Stimulated activated CD8-positive, alpha-beta memory T cell treated with anti-CD3 and anti-CD28 coated beads, Interleukin-4, amount 100 ng/mL, for 24 hours (primary cell): ENCODE measurements around the gene MCAM.
A peak's percentile ranks its signal among the peaks of the same experiment; 100 is the strongest.

Source experiments
- DNase-seq: peaks from one replicate; pipeline ENCODE4 v3.0.0-alpha.2; 2020; ENCODE audit warnings: low read depth

Gene MCAM

DNA sequence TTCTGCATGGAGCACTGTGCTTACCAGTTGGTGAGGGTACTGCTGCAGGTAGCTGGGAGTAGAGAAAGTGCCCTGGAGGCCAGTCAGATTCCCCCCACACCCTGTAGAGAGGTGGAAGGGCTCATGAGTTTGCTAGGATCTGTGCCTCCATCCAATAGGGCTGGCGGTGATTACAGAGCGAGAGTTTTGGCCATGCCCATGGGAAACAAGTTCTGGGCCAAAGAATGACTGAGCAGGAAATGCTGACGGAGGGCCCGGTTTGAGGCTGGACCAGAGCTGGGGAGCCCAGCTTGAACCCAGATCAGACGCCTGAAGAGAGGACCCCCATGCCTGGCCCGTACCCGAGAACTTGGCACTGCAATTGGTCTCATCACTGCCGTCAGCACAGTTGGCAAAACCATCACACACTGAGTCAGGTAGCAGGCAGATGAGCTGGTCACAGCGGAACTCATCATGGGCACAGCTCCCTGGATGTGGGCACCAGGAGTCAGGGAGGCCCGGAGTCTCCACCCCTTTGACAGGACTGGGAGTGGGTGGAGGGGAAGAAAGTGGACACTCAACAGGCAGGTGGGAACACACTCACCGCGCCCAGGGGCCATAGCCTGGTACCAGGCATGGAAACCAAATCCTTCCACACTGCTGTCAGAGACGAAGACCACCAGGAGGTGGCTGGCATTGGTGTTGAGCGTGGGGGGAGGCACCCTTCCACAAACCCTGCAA is 27.5 kb upstream of the MCAM start:
- DNase-seq: no peak

DNA sequence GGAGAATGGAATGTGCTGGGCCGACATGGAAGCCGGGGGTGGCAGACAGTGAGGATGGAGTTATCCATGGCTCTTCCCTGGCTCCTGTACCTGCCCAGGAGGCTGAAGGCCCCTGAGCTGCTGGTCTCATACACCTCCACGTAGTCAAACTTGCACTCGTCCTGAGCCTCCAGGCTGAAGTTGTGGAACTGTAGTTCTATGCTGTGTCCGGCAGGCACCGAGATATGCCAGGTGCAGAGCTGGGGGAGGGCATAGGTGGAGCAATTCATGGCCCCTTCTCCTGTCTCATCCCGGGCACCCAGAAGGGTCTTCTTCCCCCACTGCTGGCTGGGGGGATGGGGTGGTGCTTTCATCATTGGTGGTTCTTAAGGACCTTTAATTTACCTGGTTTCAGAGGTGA is 26.8 kb upstream of the MCAM start:
- DNase-seq: no peak

DNA sequence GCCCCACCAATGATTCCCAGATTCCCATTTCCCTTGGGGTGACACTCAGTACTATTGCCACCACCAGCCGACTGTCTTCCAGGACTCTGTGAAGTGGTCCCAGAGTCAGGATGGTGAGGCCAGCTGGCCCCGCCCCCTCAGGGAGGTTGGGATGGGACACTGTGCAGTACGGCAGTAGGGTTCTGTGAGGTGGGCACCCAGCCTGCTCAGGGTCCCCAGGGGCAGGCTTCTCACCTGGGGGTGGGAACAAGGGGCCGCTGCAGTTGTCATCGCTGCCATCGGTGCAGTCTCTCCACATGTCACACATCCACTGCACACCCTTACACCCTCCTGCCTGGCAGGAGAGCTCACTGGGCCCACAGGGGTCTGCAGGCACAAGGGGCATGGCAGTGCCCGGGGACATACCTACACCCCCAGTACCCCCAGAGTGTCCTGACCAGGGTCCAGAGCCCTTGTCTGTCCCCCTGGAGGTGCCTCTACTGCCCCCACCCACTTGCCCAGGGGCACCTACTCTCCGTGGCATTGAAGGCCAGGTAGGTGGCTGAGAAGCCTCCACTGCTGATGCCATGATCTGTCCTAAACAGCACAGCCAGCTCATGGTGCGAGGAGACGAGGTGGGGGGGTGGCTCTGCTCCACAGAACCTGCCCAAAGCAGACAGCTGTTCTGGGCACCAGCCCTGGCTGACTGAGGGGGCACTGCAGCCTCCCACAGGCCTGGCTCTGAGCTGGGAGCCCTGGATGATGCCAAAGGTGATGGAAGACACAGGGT is 25.6 kb upstream of the MCAM start:
- no peak for DNase-seq

DNA sequence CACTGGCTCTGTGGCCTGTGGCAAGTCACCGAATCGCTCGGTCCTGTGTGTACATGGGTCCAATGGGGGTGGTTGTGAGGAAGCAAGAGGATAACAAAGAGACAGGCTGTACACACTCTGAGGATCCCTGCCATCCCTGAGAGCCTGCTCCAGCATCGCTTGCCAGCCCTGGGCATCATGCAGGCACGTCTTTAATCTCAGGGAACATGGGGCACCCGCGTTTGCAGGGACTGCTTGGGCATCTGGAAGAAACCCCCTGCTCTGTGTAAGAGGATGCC is 25.0 kb upstream of the MCAM start:
- no peak for DNase-seq

DNA sequence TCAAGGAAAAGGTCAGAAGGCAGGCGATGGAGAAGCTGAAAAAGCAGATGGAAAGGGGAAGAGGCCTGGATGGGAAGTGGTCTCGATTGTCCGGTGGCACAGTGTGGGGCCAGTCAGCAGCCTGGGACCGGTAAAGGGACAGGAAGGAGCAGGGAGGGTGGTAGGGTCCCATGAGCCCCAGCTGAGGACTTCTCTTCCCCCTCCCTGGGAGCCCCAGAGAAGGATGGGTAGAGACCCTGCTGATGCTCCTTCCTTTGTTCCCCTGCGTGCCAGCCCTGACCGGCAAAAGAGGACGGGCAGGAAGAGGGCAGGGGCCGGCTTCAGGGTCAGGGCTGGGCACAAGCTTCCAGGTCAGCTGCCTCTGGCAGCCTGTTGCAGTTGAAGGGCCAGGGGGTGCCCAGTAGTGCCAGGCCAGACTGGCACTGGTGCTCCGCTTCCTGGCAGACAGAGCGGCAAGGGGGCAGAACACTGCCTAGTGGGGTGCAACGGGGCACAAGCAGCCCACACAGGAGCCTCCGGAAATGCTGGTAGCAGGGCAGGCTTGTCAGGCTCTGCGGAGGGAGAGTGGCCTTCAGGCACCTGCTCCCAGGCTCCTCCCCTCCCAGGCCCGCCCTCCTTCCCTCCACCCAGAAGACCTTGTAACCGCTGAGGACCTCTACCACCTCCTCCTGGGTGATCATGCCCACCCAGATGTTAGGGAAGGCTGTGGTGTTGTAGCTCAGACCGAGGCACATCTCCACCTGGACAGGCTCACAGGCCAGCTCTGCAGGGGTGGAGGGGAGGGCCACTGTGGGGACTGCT is 24.5 kb upstream of the MCAM start:
- DNase-seq: no peak

DNA sequence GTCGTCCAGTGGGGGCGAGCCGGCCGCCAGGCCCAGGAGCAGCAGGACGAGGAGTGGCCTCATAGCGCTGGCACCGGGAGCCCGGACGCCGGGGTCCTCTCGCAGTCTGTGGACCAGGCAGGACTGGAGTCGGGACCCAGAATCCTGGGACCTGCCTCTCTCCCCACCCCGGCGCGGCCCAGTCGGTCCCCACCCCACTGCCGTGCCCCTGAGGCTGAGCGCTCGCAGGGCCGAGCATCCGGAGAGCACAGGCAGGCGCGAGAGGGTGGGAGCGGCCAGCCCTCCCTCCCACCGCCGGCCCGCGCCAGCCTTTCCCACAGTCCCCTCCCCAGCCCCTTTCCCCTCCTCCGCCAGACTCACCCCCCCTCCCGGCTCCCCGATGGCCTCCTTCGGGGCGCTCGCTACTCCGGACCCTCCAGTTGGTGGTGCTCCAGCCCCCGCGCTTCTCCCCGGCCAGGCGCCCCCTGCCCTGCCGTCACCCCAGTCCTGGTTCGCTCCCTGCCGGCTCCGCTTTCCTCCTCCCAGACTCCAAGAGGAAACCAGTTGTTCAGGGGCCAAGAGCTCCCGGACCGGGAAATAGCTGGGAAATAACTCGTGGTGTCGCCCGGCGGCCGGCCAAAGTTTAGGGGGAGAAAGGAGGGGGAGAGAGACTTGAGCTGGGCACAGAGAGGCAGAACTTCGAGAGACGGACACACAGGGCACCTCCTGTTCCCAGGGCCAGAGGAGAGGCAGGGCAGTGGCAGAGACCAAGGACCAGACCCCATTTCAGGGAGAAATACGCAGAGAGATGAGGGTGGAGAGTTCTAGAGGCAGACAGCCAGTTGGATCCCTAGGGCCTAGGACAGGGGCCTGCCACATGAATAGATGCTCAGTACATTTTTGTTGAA is 23.6 kb upstream of the MCAM start, which contains the start of gene C1QTNF5:
C1QTNF5 (minus strand) TSS at position 549 of the 887 bp plus-strand sequence; CDS start at position 63, 486 bp downstream.
- DNase-seq: no peak

DNA sequence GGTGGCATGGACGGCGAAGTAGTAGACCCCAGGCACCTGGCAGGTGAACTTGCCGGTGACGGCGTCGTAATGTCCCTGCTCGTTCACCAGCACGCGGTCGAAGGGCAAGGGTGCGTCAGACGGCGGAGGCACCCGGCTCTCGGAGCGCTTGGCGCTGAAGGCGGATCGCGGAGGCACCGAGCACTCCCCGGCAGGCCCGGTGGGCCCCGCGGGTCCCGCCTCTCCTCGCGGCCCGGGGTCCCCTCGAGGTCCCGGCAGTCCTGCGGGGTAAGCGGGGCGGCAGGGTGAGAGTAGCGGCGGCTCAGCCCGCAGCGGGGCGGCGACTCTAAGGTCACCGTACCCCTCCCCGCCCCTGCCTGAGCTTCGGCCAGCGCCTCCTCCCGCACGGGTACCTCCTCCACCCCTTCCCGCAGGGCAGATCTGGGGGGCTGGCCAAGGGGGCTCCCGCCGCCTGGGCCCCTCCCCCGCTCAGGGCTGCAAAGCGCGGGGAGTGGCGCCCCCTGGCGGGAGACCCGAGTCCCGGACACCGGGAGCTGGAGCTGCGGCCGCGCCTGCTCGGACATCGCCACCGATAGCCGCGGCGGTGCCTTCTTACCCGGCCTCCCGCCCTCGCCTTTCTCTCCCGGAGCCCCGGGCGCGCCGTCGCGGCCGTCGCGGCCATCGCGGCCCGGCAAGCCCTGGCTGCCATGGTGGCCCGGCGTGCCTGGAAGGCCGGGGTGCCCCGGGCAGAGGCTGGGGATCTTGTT is 22.8 kb upstream of the MCAM start:
- no peak for DNase-seq

DNA sequence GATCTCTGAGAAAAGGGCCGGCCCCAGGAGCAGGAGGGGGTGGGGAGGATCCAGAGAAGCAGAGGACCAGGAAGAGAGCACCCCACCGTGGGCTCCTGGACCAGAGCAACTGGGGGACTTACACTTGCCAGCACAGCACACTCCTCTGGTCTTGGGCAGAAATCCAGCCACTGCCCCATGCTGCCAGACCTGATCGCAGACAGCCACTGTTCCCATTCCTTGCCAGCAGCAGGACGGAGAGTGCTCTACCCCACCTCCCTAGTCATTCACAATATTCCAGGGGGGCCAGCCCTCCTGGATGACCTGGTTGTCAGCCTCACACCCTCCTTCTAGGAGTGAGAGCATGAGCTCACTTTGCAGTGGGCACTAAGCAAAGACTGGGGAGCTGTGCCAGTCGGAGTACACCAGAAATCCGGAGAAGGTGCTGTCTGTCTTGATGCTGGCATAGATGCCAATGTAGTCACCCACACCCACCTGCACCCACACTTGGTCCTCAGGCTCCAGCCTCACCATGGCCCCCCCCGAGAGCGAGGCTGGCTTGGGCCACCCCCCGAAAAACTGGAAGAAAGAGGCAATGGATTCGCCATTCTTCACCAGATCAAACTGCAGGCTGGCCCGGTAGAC is 22.1 kb upstream of the MCAM start:
- DNase-seq: no peak

DNA sequence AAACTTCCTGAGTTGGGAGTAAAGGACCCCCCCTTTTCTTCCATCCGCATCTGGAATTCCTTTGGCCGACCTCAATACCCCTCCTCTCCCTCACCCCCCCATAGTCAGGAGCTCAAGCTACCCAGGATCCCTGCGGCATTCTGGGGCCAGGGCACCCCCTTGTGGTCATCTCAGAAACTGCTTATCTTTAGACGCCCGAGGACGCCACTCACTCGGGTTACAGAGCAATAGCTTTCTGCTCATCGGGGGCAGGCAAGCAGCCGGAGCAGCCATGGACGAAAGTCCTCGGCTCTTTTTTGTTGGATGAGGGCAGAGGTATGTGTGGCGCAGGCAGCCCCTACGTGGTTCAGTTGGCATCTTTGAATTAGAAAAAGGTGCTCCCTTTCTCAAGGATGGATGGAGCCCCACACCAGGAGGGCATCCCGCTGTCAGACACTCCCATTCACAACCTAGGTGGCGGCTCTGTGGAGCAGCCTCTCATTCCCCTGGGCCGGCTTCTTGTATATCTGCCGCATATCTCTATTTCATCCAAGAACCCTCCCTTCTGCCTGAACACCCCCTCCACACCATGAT is 21.5 kb upstream of the MCAM start:
- DNase-seq: peak; percentile 47

DNA sequence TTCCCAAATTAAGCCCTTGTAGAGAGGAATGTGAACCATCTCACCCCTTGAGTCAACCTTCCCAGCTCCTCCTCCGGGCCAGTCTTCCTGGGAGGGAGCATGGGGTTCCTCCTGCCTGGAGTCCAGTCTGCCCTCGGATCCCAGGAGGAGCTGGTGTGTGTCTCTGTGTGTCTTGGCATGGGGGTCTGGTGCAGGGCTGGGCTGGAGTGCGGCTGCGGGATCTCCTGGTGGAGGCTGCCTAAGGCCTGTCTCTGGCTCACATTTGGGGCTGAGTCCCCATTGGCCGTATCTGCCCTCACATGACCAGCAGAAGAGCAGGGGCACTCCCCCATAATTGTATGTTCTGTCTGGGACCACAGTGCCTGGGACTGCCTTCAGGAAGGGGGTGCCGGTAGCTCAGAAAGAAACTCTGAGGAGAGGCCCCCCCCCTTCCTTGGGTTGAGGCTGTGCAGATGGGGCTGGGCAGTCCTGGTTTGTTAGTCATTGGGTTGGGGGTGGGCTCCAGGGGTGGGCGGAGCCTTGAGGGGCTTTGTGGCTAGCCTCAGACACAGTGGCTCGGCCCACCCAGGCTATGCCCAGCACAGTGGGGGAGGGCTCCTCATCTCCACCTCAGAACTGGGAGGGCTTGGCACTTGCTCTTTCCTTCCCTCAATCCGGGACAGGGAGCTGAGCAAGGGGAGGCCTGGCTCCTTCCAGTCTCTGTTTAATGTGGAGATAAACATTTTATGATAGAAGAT is 20.8 kb upstream of the MCAM start:
- DNase-seq: no peak

DNA sequence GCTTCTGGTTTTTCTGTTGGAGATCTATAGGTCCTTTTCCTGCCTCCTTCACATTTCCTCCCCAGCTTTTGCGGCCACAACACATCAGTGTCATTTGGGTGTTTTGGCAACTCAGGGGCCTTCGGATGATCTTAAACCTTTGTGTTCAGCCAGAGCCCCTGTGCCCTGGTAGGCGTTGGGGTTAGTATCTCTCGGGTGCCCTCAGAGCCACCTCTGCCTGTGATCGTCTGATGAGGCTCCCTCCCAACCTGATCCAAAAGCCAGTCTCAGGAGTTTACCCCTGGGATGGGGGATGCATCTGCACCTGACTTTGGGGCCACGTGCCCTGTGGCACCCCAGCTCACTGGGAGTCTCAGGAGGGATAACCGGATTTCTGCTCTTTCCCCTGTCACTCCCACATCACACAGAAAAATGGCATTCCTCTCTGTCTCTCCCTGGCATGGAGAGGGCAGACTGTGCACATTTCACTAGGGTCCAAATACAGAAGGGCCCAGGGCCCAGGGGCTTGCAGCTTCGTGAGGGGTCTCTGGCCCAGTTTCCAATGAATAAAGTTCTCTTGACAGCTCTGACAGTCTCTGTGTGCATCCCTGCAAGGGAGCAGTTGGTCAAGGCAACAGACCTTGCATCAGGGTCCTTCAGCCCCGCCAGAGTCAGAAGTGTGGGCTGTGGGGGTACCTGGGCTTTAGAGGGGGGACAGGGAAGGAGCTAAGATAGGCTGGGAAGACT is 20.0 kb upstream of the MCAM start:
- no peak for DNase-seq

DNA sequence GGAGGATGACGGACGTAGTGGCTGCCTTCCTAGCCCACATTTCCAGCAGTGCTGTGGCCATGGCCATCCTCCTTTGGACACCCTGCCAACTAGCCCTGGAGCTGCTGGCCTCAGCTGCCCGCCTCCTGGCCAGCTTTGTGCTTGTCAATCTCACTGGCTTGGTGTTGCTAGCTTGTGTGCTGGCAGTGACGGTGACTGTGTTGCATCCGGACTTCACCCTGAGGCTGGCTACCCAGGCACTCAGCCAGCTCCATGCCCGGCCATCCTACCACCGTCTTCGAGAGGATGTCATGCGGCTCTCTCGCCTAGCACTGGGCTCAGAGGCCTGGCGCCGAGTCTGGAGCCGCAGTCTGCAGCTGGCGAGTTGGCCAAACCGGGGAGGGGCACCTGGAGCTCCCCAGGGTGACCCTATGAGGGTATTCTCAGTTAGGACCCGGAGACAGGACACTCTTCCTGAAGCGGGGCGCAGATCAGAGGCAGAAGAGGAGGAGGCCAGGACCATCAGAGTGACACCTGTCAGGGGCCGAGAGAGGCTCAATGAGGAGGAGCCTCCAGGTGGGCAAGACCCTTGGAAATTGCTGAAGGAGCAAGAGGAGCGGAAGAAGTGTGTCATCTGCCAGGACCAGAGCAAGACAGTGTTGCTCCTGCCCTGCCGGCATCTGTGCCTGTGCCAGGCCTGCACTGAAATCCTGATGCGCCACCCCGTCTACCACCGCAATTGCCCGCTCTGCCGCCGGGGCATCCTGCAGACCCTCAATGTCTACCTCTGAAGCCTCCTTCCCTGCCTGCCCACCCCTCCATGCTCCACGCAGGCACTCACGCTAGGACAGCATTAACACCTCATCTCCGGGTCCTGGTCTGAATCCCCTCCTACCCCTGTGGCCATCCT is 19.0 kb upstream of the MCAM start:
- DNase-seq: no peak

DNA sequence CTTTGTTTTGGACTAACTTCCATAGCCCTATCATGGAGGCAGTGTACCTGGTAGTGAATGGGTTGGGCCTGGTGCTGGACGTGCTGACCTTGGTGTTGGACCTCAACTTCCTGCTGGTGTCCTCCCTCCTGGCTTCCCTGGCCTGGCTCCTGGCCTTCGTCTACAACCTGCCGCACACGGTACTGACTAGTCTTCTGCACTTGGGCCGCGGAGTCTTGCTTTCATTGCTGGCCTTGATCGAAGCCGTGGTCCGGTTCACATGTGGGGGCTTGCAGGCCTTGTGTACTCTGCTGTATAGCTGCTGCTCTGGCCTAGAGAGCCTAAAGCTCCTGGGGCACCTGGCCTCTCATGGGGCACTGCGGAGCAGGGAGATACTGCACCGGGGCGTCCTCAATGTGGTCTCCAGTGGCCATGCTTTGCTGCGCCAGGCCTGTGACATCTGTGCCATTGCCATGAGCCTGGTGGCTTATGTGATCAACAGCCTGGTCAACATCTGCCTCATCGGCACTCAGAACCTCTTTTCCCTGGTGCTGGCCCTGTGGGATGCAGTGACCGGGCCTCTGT is 18.2 kb upstream of the MCAM start:
- no peak for DNase-seq

DNA sequence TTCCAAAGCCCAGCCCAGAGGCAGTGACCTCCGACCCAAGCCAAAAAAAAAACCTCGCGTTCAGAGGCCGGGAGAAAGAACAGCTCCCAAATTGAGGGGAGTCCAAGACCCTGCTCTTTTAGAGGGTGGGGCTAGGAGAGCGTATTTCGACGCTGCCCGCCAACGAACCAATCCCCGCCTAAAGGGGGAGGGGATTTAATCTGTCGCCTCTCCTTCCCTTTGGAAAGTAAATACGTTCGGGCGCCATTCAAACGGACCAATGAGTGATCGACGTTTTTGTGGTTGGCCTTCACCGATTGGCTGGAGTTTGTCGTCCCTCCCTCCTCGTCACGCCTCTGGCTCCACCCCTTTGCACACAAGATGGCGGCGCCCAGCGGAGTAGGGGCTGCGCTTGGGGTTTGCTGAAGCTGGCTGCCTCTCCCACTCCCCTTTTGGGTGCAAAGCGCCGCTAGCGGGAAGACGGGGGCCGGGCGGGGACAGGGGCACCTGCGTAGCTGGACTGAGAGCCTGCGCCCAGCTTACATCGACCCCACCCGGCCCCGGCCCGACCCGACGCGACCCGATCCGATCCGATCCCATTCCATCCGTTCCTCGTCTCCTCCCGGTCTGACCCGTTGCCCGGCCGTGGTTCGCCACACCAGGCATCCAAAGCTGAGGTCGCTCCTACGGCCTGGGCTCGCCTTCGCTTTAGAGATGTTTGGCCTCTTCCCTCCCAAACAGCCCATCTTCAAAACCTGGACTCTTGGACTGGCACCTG is 17.4 kb upstream of the MCAM start, which contains the start of gene RNF26:
RNF26 (plus strand) TSS at position 354 of the 757 bp plus-strand sequence. CDS start 596 bp downstream, outside the sequence.
- DNase-seq: peak; percentile 85

DNA sequence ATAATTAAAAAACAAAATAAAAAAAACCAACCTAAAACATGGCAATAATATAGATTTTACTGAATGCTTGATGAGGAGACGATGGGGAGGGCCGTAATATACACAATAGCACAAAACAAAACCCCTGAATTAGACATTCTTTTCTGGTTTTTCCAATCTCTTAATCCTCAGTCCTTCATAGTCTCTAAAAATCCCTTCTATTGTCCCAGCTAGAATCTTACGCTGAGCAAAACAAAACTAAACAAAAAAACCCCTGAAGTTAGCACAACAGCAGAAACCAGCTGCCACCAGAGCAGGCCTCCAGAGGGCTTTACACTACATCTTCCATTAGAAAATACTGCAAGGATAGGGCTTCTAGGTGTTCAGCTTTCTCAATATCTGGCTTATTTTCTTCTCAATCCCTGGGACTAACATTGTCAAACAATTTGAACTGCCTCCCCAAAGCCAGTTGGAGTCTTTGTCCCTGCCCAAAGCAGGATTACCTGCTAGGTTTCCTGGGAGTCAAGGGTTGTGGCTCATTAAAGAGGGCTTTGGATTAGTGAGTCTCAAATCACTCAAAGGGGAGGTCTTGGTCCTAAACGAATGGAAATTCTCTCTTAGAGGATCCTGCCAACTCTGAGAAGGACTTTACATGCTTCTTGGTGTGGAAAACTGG is 15.3 kb upstream of the MCAM start:
- no peak for DNase-seq

DNA sequence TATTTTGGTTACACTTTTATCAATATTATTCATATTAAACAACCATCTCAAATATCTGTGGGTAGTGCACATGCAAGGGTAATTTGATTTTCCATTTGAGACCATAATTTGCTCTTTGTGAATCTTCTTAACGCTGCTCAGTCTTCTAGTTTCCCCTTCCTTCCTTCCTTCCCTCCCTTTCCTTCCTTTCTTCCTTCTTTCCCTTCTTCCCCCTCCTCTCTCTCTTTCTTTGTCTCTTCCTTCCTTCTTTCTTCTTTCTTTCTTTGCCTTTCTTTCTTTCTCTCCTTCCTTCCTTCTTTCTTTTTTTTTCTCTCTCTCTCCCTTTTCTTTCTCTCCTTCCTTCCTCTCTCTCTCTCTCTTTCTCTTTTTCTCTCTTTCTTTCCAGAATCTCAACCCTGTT is 13.3 kb upstream of the MCAM start:
- DNase-seq: no peak
